K562 (cell line): Measurements from ENCODE around the gene CNTFR. TPM values are rescaled to one million over a fixed set of nuclear protein-coding genes. Genes with fewer than 3 reads are reported as not detected.

Source experiments
- ATAC-seq: fragments of 200-7000 bp; cut with Tn5 transposase; 3 replicates; pipeline ENCODE4 v1.9.1; 2020; ENCODE audit warnings: moderate library complexity
- BruUV-seq: library from RNA; stranded (reverse); fragments of 400-500 nt; replicated peaks from 2 replicates; lab custom pipeline; 2021; lab: Mats Ljungman, UMichigan
- CTCF ChIA-PET: fragments of 300-600 bp; formaldehyde crosslinking; extraction: SDS; loops from one replicate; lab custom pipeline; 2021; ENCODE audit warnings: low intra/inter-chr PET ratio; lab: Yijun Ruan, JAX
- POLR2A ChIA-PET: fragments of 300-600, 350-650 bp; sonication (Branson Sonifier 250); formaldehyde crosslinking; extraction: SDS; loops from one replicate; lab custom pipeline; 2021; ENCODE audit warnings: antibody characterized with exemption, inconsistent platforms; lab: Yijun Ruan, JAX
- DNase-seq, 4 experiments: peaks; one replicate each; pipeline versions ENCODE4 v3.0.0 to v3.0.0-alpha.2; 2011 to 2018; ENCODE audit warnings: low spot score in 3 of 4, mixed read lengths in 3 of 4; ENCODE audit errors: extremely low read depth in 1 of 4
- FAIRE-seq: peaks from 2 replicates; lab custom pipeline; 2011; peaks lifted over from hg19 to GRCh38; lab: Jason Lieb, UNC
- H2AFZ ChIP-seq: 2 replicates; pipeline ENCODE4 v1.6.0; 2011; ENCODE audit warnings: low read depth, low read length, control low read depth, inconsistent platforms
- H3K27ac ChIP-seq: fragments of 200-600 bp; 3 replicates; pipeline ENCODE4 v1.8.0; 2011; ENCODE audit warnings: low read depth, mild to moderate bottlenecking, control low read depth, inconsistent platforms, low read length, moderate library complexity, mixed read lengths; ENCODE audit errors: extremely low read depth
- H3K27me3 ChIP-seq, 2 experiments: fragments of 300-600 bp in 1 of 2; 2 replicates in 1 of 2; 3 replicates in 1 of 2; pipeline versions ENCODE4 v1.6.0 to v1.8.0; 2011; ENCODE audit warnings: inconsistent platforms in 2 of 2, low read length in 2 of 2, mild to moderate bottlenecking in 1 of 2, mixed read lengths in 1 of 2, moderate library complexity in 1 of 2; ENCODE audit not compliant: control insufficient read depth in 2 of 2, insufficient read depth in 2 of 2
- H3K36me3 ChIP-seq: fragments of 300-600 bp; 3 replicates; pipeline ENCODE4 v1.8.0; 2011; ENCODE audit warnings: mild to moderate bottlenecking, low read length, inconsistent platforms; ENCODE audit not compliant: control insufficient read depth, insufficient read depth
- H3K4me1 ChIP-seq, 2 experiments: fragments of 200-600 bp in 1 of 2; replicated peaks in 1 of 2; 2 replicates in 1 of 2; 3 replicates in 1 of 2; pipeline versions ENCODE4 v1.5.1 to v1.8.0; 2011; ENCODE audit warnings: inconsistent platforms in 2 of 2, low read length in 2 of 2, mild to moderate bottlenecking in 1 of 2, mixed read lengths in 1 of 2, moderate library complexity in 1 of 2; ENCODE audit not compliant: control insufficient read depth in 2 of 2, insufficient read depth in 2 of 2
- H3K4me2 ChIP-seq: 2 replicates; pipeline ENCODE4 v1.6.1; 2011; ENCODE audit warnings: low read length, control low read depth, inconsistent platforms, mixed read lengths; ENCODE audit not compliant: insufficient read depth
- H3K4me3 ChIP-seq: fragments of 200-600 bp; sonication (generic), shearing (Covaris generic); 2 replicates; pipeline ENCODE4 v1.5.1; 2016; ENCODE audit warnings: control low read depth, inconsistent platforms
- H3K79me2 ChIP-seq: fragments of 200-600 bp; 3 replicates; pipeline ENCODE4 v1.8.0; 2011; ENCODE audit warnings: low read length, inconsistent platforms; ENCODE audit not compliant: control insufficient read depth, insufficient read depth
- H3K9ac ChIP-seq, 2 experiments: 2 replicates each; pipeline versions ENCODE4 v1.6.0 to v1.6.1; 2011; ENCODE audit warnings: low read depth in 2 of 2, low read length in 2 of 2, control low read depth in 1 of 2, inconsistent platforms in 1 of 2, mild to moderate bottlenecking in 1 of 2, mixed read lengths in 1 of 2; ENCODE audit not compliant: insufficient read depth in 1 of 2
- H3K9me1 ChIP-seq: one replicate; pipeline ENCODE4 v1.6.0; 2011; ENCODE audit warnings: inconsistent platforms, mild to moderate bottlenecking, low read length, moderate library complexity; ENCODE audit not compliant: control insufficient read depth, insufficient read depth
- H3K9me3 ChIP-seq: replicated peaks from 2 replicates; pipeline ENCODE4 v1.5.1; 2011; ENCODE audit warnings: low read depth, low read length, inconsistent platforms; ENCODE audit not compliant: control insufficient read depth, insufficient read depth
- H4K20me1 ChIP-seq: replicated peaks from 2 replicates; pipeline ENCODE4 v1.6.1; 2011; ENCODE audit warnings: low read length, inconsistent platforms, mixed read lengths; ENCODE audit not compliant: control insufficient read depth, insufficient read depth
- GATAD2B ChIP-seq: fragments of 450-650 bp; IDR thresholded peaks from 2 replicates; pipeline ENCODE4 v1.6.1; 2017; ENCODE audit warnings: mild to moderate bottlenecking, borderline replicate concordance
- HIVEP1 ChIP-seq: fragments of 250-450 bp; sonication (Bioruptor Pico); IDR thresholded peaks from 2 replicates; pipeline ENCODE4 v1.4.0; 2020; ENCODE audit warnings: mild to moderate bottlenecking
- MEIS2 ChIP-seq: fragments of 450-650 bp; IDR thresholded peaks from 2 replicates; pipeline ENCODE4 v1.6.1; 2014; ENCODE audit warnings: mild to moderate bottlenecking; ENCODE audit not compliant: partially characterized antibody
- NFIX ChIP-seq: fragments of 250-450 bp; sonication (Bioruptor Pico); IDR thresholded peaks from 2 replicates; pipeline ENCODE4 v1.4.0; 2020; ENCODE audit warnings: low read depth, mild to moderate bottlenecking, moderate library complexity
- SMARCB1 ChIP-seq: IDR thresholded peaks from 2 replicates; pipeline ENCODE4 v1.6.1; 2011; ENCODE audit warnings: improper control_type of control experiment, low read depth; ENCODE audit not compliant: insufficient read length
- SMARCE1 ChIP-seq: fragments of 450-650 bp; IDR thresholded peaks from 2 replicates; pipeline ENCODE4 v1.7.1; 2016; ENCODE audit warnings: mild to moderate bottlenecking
- TFE3 ChIP-seq: fragments of 450-650 bp; formaldehyde crosslinking; IDR thresholded peaks from 2 replicates; pipeline ENCODE4 v1.4.0; 2020; ENCODE audit warnings: mild to moderate bottlenecking, mixed read lengths
- TRIM25 ChIP-seq: fragments of 450-650 bp; IDR thresholded peaks from 2 replicates; pipeline ENCODE4 v1.7.0; 2016; ENCODE audit warnings: borderline replicate concordance
- ZBTB40 ChIP-seq, 2 experiments: fragments of 450-650 bp in 1 of 2; sonication (generic) in 1 of 2; formaldehyde crosslinking in 1 of 2; IDR thresholded peaks; 2 replicates each; pipeline versions ENCODE4 v1.7.1 to v1.9.0; 2016 to 2022; ENCODE audit warnings: inconsistent platforms in 1 of 2, mild to moderate bottlenecking in 1 of 2, missing genetic modification reagents in 1 of 2
- ZNF212 ChIP-seq: fragments of 450-650 bp; formaldehyde crosslinking; IDR thresholded peaks from 2 replicates; pipeline ENCODE4 v1.4.0; 2020; ENCODE audit warnings: mild to moderate bottlenecking
- WGBS: fragments of 100-300 bp; shearing (Covaris generic); methylation state at CpG from one replicate; pipeline ENCODE4 v1.1.6; 2016; ENCODE audit warnings: low coverage, mixed read lengths; ENCODE audit not compliant: insufficient coverage; ENCODE audit errors: missing lambda C conversion rate; 5-methylcytosine and 5-hydroxymethylcytosine counted together
- in situ Hi-C: fragments of 300-500 bp; cut with MboI; formaldehyde crosslinking; loops from 4 replicates; pipeline ENCODE4 v1.15.0; 2018; ENCODE audit warnings: inconsistent platforms, mixed read lengths
- intact Hi-C: fragments of 100-400 bp; cut with micrococcal nuclease; formaldehyde crosslinking; loops from 2 replicates; pipeline ENCODE4 v1.14.2; 2022
- polyA plus RNA-seq, 8 experiments: library from polyadenylated mRNA; depleted of rRNA in 4 of 8; stranded (reverse) in 5 of 8; unstranded in 3 of 8; fragments of >200 nt; fragmentation: Nextera tagmentation in 2 of 8; fragmentation: Illumina TruSeq in 1 of 8; extraction: Ambion mirVana in 2 of 8; extraction: Trizol in 1 of 8; gene quantifications; 2 replicates each; pipeline versions ENCODE4 v1.2.1 to v1.2.3, GENCODE V29; 2011 to 2014; ENCODE audit warnings: inconsistent platforms in 1 of 8, missing spikeins in 1 of 8
- total RNA-seq, 7 experiments: library from RNA; depleted of rRNA in 6 of 7; stranded (reverse); fragments of >200 nt in 6 of 7; fragmentation: Illumina TruSeq in 2 of 7; extraction: Trizol in 2 of 7; gene quantifications; 2 replicates each; pipeline versions ENCODE4 v1.2.1 to v1.2.3, GENCODE V29; 2011 to 2021; ENCODE audit warnings: low replicate concordance in 1 of 7

Gene CNTFR
- total and polyA plus RNA-seq, 9 of the 15 experiments (the other 6 are each of a cell fraction or from before 2014, with no cell fraction given), result not detected

- BruUV-seq, result no TSS peak
- Histone ChIP-seq H3K4me1 (peaks cover 0 to 6% of the 10 kb centered on the region in 2 experiments; a peak in 2 of 5 replicates), H3K27me3 (no peaks in the 10 kb centered on the region), H4K20me1 (peaks cover 10% of the 10 kb centered on the region; the same call in 1 of the 2 replicates), H3K27ac (no peak overlapping the region), H3K4me2 (no peak overlapping the region), H3K9me3 (no peaks in the 10 kb centered on the region), H3K36me3 (no peaks in the 10 kb centered on the region), H3K9me1 (no peaks in the 10 kb centered on the region), H3K9ac (no peak overlapping the region), H3K79me2 (no peaks in the 10 kb centered on the region), H2AFZ (no peak overlapping the region), H3K4me3 (no peak overlapping the region)
- ChIA-PET CTCF (no interaction called here), POLR2A (no interaction called here)
- ATAC-seq, result no peak
- in situ Hi-C loops, result loop anchor here (10.0 kb wide), 1 partner anchor 196 kb away; no protein-coding TSS in a partner anchor
- no peak for DNase-seq
- intact Hi-C loops, result no loop called here
- FAIRE-seq, result no peak
- 0% methylated on average over 1 of the region's 1 CpG for whole genome bisulfite sequencing
- no peak for TF ChIP-seq SMARCE1
- TF ChIP-seq HIVEP1, result no peak
- TF ChIP-seq NFIX (CRISPR knock-in tag), result no peak
- no peak for TF ChIP-seq TRIM25
- TF ChIP-seq SMARCB1, result no peak
- TF ChIP-seq MEIS2, result no peak
- no peak for TF ChIP-seq ZBTB40 (IDR thresholded peaks at IDR 0.05)
- no peak for TF ChIP-seq ZBTB40 (CRISPR knock-in tag; IDR thresholded peaks at IDR 0.05)
- no peak for TF ChIP-seq ZNF212 (CRISPR knock-in tag)
- no peak for TF ChIP-seq TFE3 (CRISPR knock-in tag)
- no peak for TF ChIP-seq GATAD2B
Observed at GRCh38 chr9:34600908-34601307, 11.4 kb upstream of the CNTFR start.
